ENCODE data around the gene FNIP2. TPM values are rescaled to one million over a fixed set of nuclear protein-coding genes. Genes with fewer than 3 reads are reported as not detected.

The FNIP2 gene
- total and polyA plus RNA-seq, 2 donors (not counting 1 experiment from before 2014, with no cell fraction given) = 0.03 to 0.17 TPM

- ATAC-seq (ENCODE audit: low read depth) (no peak), DNase-seq (no peak)
- peaks cover 5 to 18% (median 6%) of the 10 kb centered on the region in 3 donors for H3K9me3 ChIP-seq (ENCODE audit: control extremely low read depth in 1 of 3, control insufficient read depth in 2 of 3, insufficient read depth in 1 of 3, low read length in 2 of 3)
- no peaks in the 10 kb centered on the region for H4K20me1 ChIP-seq (ENCODE audit: control insufficient read depth, insufficient read depth, low read length, poor library complexity, severe bottlenecking)
- H3K27me3 ChIP-seq (replicated peaks in 1 of 4; ENCODE audit: control extremely low read depth in 1 of 4, control insufficient read depth in 3 of 4, insufficient read depth in 4 of 4, low read length in 3 of 4) = peaks cover 0 to 52% (median 29%) of the 10 kb centered on the region in 4 experiments
- no peak overlapping the region for H3K9ac ChIP-seq (ENCODE audit: low read length)
- ChIA-PET CTCF (no interaction called here), POLR2A (no interaction called here)
- H3K4me1 ChIP-seq (ENCODE audit: control insufficient read depth in 2 of 2, insufficient read depth in 2 of 2, low read length in 2 of 2) = no peaks in the 10 kb centered on the region
- no peak overlapping the region for H2AFZ ChIP-seq (ENCODE audit: insufficient read depth, low read depth, low read length, poor library complexity, severe bottlenecking)
- WGBS (ENCODE audit: insufficient coverage) = 100% methylated on average over 1 of the region's 4 CpGs
- no peak overlapping the region for H3K4me3 Mint-ChIP-seq
- H3K27ac Mint-ChIP-seq = no peak overlapping the region
- no peak for TF ChIP-seq CTCF (IDR thresholded peaks at IDR 0.05)
- H3K4me1 Mint-ChIP-seq = no peaks in the 10 kb centered on the region
- H3K4me2 ChIP-seq (replicated peaks; ENCODE audit: low read depth, low read length, poor library complexity, severe bottlenecking) = no peak overlapping the region
- no peak overlapping the region for H3K27ac ChIP-seq (ENCODE audit: low read length in 2 of 2)
- no peaks in the 10 kb centered on the region for H3K36me3 ChIP-seq (replicated peaks in 1 of 2; ENCODE audit: control extremely low read depth in 1 of 2, control insufficient read depth in 1 of 2, extremely low read depth in 1 of 2, insufficient read depth in 2 of 2, low read length in 1 of 2)
- H3K9me3 Mint-ChIP-seq (ENCODE audit: insufficient read depth) = no peaks in the 10 kb centered on the region
- peaks cover 68% of the 10 kb centered on the region for H3K27me3 Mint-ChIP-seq
- intact Hi-C loops (cut with micrococcal nuclease) = no loop called here
- H3K4me3 ChIP-seq (ENCODE audit: control extremely low read depth in 1 of 5, extremely low read depth in 1 of 5, insufficient read depth in 1 of 5, low read depth in 2 of 5, low read length in 4 of 5) = no peak overlapping the region
- H3K79me2 ChIP-seq (ENCODE audit: control insufficient read depth, insufficient read depth, low read length) = no peaks in the 10 kb centered on the region
Observed at GRCh38 chr4:158760866-158761265, 8.0 kb upstream of the FNIP2 start.

- Histone ChIP-seq H4K20me1 (ENCODE audit: control insufficient read depth, insufficient read depth, low read length, poor library complexity, severe bottlenecking) (no peaks in the 10 kb centered on the region), H3K79me2 (ENCODE audit: control insufficient read depth, insufficient read depth, low read length) (no peaks in the 10 kb centered on the region), H3K36me3 (replicated peaks in 1 of 2; ENCODE audit: control extremely low read depth in 1 of 2, control insufficient read depth in 1 of 2, extremely low read depth in 1 of 2, insufficient read depth in 2 of 2, low read length in 1 of 2) (no peaks in the 10 kb centered on the region), H3K4me2 (replicated peaks; ENCODE audit: low read depth, low read length, poor library complexity, severe bottlenecking) (no peak overlapping the region), H3K9ac (ENCODE audit: low read length) (no peak overlapping the region), H3K4me3 (ENCODE audit: control extremely low read depth in 1 of 5, extremely low read depth in 1 of 5, insufficient read depth in 1 of 5, low read depth in 2 of 5, low read length in 4 of 5) (no peak overlapping the region), H3K27ac (ENCODE audit: low read length in 2 of 2) (no peak overlapping the region), H2AFZ (ENCODE audit: insufficient read depth, low read depth, low read length, poor library complexity, severe bottlenecking) (no peak overlapping the region), H3K27me3 (replicated peaks in 1 of 4; ENCODE audit: control extremely low read depth in 1 of 4, control insufficient read depth in 3 of 4, insufficient read depth in 4 of 4, low read length in 3 of 4) (peaks cover 3 to 60% (median 43%) of the 10 kb centered on the region in 4 experiments), H3K9me3 (ENCODE audit: control extremely low read depth in 1 of 3, control insufficient read depth in 2 of 3, insufficient read depth in 1 of 3, low read length in 2 of 3) (peaks cover 0 to 8% (median 2%) of the 10 kb centered on the region in 3 donors), H3K4me1 (ENCODE audit: control insufficient read depth in 2 of 2, insufficient read depth in 2 of 2, low read length in 2 of 2) (peaks cover 0 to 3% of the 10 kb centered on the region in 2 donors)
- no peak overlapping the region for H3K4me3 Mint-ChIP-seq
- ATAC-seq (ENCODE audit: low read depth) = no peak
- 100% methylated on average over 2 of the region's 4 CpGs for WGBS (ENCODE audit: insufficient coverage)
- CTCF ChIA-PET = interaction anchor here (0.6 kb wide), 1 partner anchor 33 kb away, joined by 3 read pairs; no protein-coding TSS in a partner anchor
- peaks cover 72% of the 10 kb centered on the region for H3K27me3 Mint-ChIP-seq
- no peak for DNase-seq
- no peak for TF ChIP-seq EZH2 (IDR thresholded peaks at IDR 0.05; ENCODE audit: borderline replicate concordance, insufficient read depth, low read depth, low read length, poor library complexity, severe bottlenecking)
- no peak for TF ChIP-seq CTCF (IDR thresholded peaks at IDR 0.05)
- no peak overlapping the region for H3K27ac Mint-ChIP-seq
- H3K9me3 Mint-ChIP-seq (ENCODE audit: insufficient read depth) = no peaks in the 10 kb centered on the region
- POLR2A ChIA-PET = no interaction called here
- H3K4me1 Mint-ChIP-seq = no peaks in the 10 kb centered on the region
- intact Hi-C loops (cut with micrococcal nuclease) = no loop called here
Observed at GRCh38 chr4:158762553-158762952, 6.3 kb upstream of the FNIP2 start.
